NCI-H82 (cell line): ENCODE results near the gene GPR55.
"Not testable (repeated sequence)": the region's sequence is repeated elsewhere in the genome, so short reads cannot be mapped to it uniquely, and the experiment has no call there.

Experiments used
- DNase-seq: peaks from one replicate; lab custom pipeline; 2025; lab: John Stamatoyannopoulos, UW

GPR55 gene

GRCh38 chr2:230950874-230951339 lies 25.9 kb upstream of the GPR55 start:
- DNase-seq: no peak

GRCh38 chr2:230949966-230950873 lies 25.2 kb upstream of the GPR55 start:
- no peak for DNase-seq

DNA sequence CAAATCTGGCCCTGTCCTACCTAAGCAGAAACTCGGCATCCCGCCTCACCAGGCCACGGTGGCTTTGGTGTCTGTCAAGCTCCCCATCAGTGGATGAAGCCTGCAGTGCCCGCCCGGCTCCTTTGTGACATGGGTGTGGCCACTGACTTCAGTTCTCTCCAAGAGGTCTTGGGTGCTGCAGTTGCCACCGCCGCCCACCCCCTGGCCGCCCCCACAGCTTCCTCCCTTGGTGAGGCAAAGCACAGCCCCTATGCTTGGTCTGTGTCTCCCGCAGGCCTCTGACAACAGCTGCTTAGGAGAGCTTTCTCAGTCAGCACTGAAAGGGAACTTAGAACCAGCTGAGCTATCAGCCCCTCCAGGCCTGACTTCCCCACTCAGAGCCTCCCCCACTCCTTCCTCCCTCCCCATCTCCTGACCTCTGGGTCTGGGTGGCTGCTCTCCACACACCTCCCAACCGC lies 22.9 kb upstream of the GPR55 start:
- no peak for DNase-seq

DNA sequence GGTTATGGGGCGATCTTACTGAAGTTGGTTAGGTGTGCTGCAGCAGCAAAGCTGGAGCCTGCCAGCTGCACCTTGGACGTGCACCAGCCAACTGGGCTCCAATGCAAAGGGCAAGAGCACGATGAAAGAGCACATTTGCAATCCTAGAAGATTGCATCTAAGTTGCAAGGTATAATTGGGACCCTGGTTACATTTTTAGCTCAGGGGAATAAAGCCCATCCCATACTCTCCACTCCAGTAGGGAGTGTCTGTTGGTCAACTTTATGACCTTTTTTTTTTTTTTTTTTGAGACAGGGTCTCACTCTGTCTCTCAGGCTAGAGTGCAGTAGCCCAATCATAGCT lies 22.2 kb upstream of the GPR55 start:
- no peak for DNase-seq

GRCh38 chr2:230946429-230947234 lies 21.6 kb upstream of the GPR55 start:
- DNase-seq: no peak

- DNase-seq: no peak
Measured at GRCh38 chr2:230944757-230945372, 19.8 kb upstream of the GPR55 start.

- DNase-seq: no peak
Measured at GRCh38 chr2:230944123-230944653, 19.1 kb upstream of the GPR55 start.

- no peak for DNase-seq
Measured at GRCh38 chr2:230942920-230943896, 18.2 kb upstream of the GPR55 start.

DNA sequence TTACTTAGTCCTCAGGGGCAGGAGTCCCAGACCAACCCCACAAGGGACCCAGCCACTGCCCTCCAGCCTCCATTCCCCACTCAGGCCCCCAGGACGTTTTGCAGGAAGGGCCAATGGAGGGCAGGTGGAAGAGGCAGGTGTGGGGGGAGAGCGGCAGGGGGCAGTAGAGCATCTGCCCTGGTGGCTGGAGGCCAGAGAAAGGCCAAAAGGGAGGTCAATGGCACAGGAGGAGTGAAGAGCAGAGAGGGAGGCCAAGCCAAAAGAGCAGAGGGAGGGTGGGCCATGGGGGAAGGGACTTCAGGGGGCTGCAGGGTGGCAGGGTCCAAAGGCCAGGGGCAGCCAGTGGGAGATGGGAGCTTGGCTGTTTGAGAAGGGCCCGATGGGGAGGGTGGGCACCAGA lies 17.3 kb upstream of the GPR55 start:
- DNase-seq: no peak

DNA sequence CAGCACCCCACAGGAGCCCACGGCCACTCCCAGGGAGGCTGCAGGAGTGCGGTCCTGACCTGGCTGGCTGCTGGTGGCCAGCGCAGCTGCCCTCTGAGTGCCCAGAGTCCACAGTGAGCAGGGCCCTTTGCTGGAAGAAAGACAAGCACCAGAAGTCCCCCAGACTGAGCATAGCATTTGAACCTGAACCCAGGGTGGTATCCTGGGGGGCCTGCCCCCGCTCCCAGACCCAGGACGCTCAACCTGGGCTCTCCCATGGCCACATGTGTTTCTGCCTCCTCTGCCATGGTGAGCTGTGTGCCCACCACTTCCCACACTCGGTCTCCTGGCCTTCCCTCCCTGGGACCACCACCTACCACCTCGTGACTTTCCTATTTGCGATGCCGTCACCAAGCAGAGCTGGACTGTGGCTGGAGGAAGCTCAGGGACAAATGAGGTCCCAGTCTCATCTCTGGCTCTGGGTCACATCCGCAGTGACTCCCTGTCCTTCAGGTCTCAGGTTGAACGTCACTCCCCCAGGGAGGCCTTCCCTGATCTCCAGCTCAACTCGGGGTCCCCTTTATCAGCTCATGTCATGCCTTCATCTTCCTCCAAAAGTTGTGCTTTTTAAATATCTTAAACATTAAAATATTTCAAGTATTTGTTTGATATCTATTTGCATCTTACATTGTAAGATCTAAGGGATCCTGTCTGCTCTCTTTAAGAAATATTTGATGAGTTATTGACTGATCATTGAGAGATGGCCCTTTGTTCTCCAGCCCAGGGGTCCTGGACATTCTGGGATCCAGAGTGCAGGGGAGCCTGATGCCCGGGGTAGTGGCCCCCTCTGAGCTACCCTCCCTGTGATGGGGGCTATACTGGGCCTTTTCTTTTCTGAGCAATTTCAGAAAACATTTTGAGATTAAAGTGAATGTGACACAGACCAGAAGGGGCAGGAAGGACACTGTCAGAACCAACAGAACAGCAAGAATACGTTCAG lies 16.4 kb upstream of the GPR55 start:
- DNase-seq: no peak

DNA sequence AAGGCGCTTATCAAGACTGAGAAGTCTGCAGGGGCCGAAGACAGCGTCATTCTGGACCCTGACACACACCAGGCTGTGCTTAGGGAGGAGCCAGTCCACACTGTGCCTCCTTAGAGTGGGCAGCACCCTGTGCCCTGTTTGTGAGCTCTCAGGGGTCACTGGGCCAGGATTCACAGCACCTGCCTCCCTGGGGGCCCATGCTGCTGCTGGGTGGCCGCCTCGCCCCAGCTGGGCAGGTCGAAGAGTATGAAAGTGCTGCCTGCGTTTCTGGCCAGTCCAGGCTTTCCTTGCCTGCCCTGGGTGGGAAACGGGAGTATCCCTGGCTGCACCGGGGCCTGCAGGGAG lies 15.4 kb upstream of the GPR55 start:
- no peak for DNase-seq

- no peak for DNase-seq
Measured at GRCh38 chr2:230939691-230940470, 14.8 kb upstream of the GPR55 start.

GRCh38 chr2:230939066-230939591 lies 14.1 kb upstream of the GPR55 start:
- DNase-seq: no peak

DNA sequence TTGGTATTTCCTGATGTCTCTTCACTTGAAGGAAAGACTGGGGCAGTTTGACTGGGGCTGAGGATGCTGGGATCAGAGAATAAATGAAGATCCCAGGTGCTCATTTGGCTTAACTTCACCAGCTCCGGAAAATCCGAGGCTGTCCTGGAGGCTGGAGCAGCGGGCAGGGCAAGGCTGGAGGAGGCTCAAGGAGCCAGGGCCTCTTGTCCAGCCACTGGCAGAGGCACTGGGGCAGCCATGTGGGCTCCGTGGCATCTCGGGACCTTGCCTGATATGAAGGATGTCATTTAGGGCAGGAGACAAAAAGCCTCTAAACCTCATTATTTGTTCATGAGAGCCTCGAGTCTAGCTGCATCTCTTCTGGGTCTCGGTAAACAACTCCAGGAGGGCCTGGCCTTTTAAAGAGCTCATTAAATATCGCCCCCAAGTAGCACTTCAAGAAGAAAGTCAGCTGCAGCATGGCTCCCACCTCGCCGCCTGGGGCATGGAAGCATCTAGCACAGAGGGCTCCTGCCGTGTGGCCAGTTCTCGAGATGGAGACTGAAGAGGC lies 13.5 kb upstream of the GPR55 start:
- DNase-seq: no peak

DNA sequence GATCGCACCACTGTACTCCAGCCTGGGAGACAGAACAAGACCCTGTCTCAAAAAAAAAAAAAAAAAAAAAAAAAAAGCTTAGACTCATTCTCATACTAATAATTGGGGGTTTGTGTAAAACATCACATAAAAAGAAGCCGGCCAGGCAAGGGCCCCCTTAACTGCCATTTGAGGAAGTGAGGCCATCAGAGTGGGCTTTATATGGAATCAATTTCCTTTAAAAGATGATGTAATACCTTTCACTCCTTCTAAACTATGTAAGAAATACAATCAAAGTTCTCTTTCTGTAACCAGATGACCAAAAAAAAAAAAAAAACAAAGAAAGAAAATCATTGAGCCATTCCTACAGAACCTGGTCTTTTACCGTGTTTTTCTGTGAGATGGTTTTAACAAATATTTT lies 13.1 kb upstream of the GPR55 start:
- no peak for DNase-seq

DNA sequence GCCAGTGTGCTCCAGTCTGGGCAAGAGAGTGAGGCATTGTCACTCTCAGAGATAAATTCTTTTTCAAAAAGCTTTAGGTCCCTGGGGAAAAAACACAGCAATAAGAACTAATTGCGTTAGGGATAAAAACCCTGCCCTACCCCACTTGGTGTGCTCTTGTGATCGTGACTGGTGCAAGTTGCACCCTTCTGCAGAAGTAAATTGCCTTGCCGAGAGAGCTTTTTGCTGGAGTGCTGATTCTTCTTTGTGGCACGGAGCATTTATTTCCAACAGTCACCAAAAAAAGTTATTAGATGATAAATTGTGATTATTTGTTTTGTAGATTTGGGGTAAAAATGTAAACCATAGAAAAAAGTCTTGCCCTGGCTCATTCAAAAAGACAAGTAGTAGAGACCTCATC lies 12.3 kb upstream of the GPR55 start:
- DNase-seq: no peak

- not testable (repeated sequence) for DNase-seq
Measured at GRCh38 chr2:230936243-230936642, 11.2 kb upstream of the GPR55 start.

DNA sequence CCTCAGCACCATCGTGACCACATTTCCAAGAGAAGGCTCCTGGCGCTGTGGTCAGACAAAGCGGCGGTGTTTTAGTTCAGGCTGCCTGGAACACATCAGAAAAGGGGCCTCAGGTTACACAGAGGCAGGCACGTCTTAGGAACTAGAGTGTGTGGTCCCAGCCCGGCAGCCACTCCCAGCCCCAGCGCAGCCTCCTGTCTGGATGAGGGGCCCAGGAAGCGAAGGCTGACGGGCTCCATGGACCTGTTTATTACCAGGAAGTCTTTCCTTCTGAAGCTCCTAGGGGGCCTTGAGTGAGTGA lies 10.0 kb upstream of the GPR55 start:
- no peak for DNase-seq
